HG03354 (cell line): ENCODE measurements around the gene MEIS2.
"Not testable (repeated sequence)": the region's sequence is repeated elsewhere in the genome, so short reads cannot be mapped to it uniquely, and the experiment has no call there.

Experiments used
- ATAC-seq: cut with Tn5 transposase; IDR thresholded peaks from one replicate; pipeline ENCODE4 v1.9.1; 2021; ENCODE audit warnings: mild to moderate bottlenecking; ENCODE audit not compliant: unreplicated experiment, poor library complexity, severe bottlenecking

MEIS2 gene

GRCh38 chr15:36980281-36980680 is 120.1 kb downstream of the MEIS2 start:
- ATAC-seq = not testable (repeated sequence)

- ATAC-seq = no peak
Observed at GRCh38 chr15:36978625-36979024, 121.7 kb downstream of the MEIS2 start.

GRCh38 chr15:36978126-36978525 is 122.2 kb downstream of the MEIS2 start:
- no peak for ATAC-seq

- ATAC-seq = no peak
Observed at GRCh38 chr15:36977659-36978058, 122.7 kb downstream of the MEIS2 start.

- no peak for ATAC-seq
Observed at GRCh38 chr15:36972704-36973103, 127.6 kb downstream of the MEIS2 start.

GRCh38 chr15:36970522-36970921 is 129.8 kb downstream of the MEIS2 start:
- ATAC-seq = no peak

- no peak for ATAC-seq
Observed at GRCh38 chr15:36967929-36968328, 132.4 kb downstream of the MEIS2 start.

GRCh38 chr15:36966708-36967107 is 133.6 kb downstream of the MEIS2 start:
- no peak for ATAC-seq

GRCh38 chr15:36965570-36966342 is 134.6 kb downstream of the MEIS2 start:
- no peak for ATAC-seq

GRCh38 chr15:36964626-36965025 is 135.7 kb downstream of the MEIS2 start:
- ATAC-seq = no peak

- no peak for ATAC-seq
Observed at GRCh38 chr15:36961956-36962355, 138.4 kb downstream of the MEIS2 start.

- no peak for ATAC-seq
Observed at GRCh38 chr15:36960947-36961227, 139.5 kb downstream of the MEIS2 start.

- no peak for ATAC-seq
Observed at GRCh38 chr15:36960179-36960946, 140.0 kb downstream of the MEIS2 start.

- no peak for ATAC-seq
Observed at GRCh38 chr15:36959746-36960145, 140.6 kb downstream of the MEIS2 start.

- no peak for ATAC-seq
Observed at GRCh38 chr15:36958606-36959005, 141.7 kb downstream of the MEIS2 start.

GRCh38 chr15:36954486-36954885 is 145.9 kb downstream of the MEIS2 start:
- no peak for ATAC-seq

GRCh38 chr15:36953346-36953745 is 147.0 kb downstream of the MEIS2 start:
- ATAC-seq = no peak

- no peak for ATAC-seq
Observed at GRCh38 chr15:36951731-36952247, 148.6 kb downstream of the MEIS2 start.

- no peak for ATAC-seq
Observed at GRCh38 chr15:36950371-36950770, 150.0 kb downstream of the MEIS2 start.

- ATAC-seq = no peak
Observed at GRCh38 chr15:36948982-36949381, 151.4 kb downstream of the MEIS2 start.

- ATAC-seq = no peak
Observed at GRCh38 chr15:36947035-36947719, 153.2 kb downstream of the MEIS2 start.
